HCT116 (cell line): ENCODE results near the gene SPAG5. TPM values are rescaled to one million over a fixed set of nuclear protein-coding genes. Genes with fewer than 3 reads are reported as not detected.
A peak's percentile ranks its signal among the peaks of the same experiment; 100 is the strongest.

Experiments used
- ATAC-seq: fragments of 200-7000 bp; cut with Tn5 transposase; 2 replicates; pipeline ENCODE4 v1.9.1; 2020; ENCODE audit warnings: mild to moderate bottlenecking, moderate library complexity
- BruUV-seq: library from RNA; stranded (reverse); fragments of 400-500 nt; replicated peaks from 2 replicates; lab custom pipeline; 2021; lab: Mats Ljungman, UMichigan
- CTCF ChIA-PET: fragments of 300-600 bp; sonication (Branson Sonifier 250); formaldehyde crosslinking; loops from one replicate; lab custom pipeline; 2021; ENCODE audit warnings: antibody characterized with exemption; lab: Charles Lee
- POLR2A ChIA-PET: fragments of 300-600, 350-600 bp; sonication (Branson Sonifier 250); formaldehyde crosslinking; loops from one replicate; lab custom pipeline; 2021; ENCODE audit warnings: antibody characterized with exemption; lab: Charles Lee
- RAD21 ChIA-PET, 2 experiments: fragments of 300-600 bp; sonication (Branson Sonifier 250); formaldehyde crosslinking; loops; one replicate each; lab custom pipeline; 2023; ENCODE audit warnings: low total read pairs in 2 of 2; ENCODE audit not compliant: uncharacterized antibody in 2 of 2, unreplicated experiment in 2 of 2, low non-redundant PET in 1 of 2; lab: Charles Lee
- DNase-seq: peaks from one replicate; pipeline ENCODE4 v3.0.0-alpha.2; 2010; ENCODE audit warnings: low read depth, low spot score
- H2AFZ ChIP-seq: fragments of 200-600 bp; shearing (Covaris generic), sonication (generic); 2 replicates; pipeline ENCODE4 v1.6.1; 2017; ENCODE audit warnings: low read depth, mixed run types, mixed read lengths, antibody characterized with exemption, low read length; ENCODE audit not compliant: poor library complexity, severe bottlenecking
- H3K27ac ChIP-seq: 2 replicates; pipeline ENCODE4 v1.5.1; 2012; ENCODE audit warnings: low read depth, low read length
- H3K27me3 ChIP-seq: fragments of 200-600 bp; sonication (generic); 2 replicates; pipeline ENCODE4 v1.6.1; 2016; ENCODE audit warnings: mixed run types, low read length, mixed read lengths; ENCODE audit not compliant: insufficient read depth
- H3K36me3 ChIP-seq, 2 experiments: fragments of 200-500 bp in 1 of 2; fragments of 200-600 bp in 1 of 2; sonication (Bioruptor generic) in 1 of 2; sonication (generic) in 1 of 2; 2 replicates each; pipeline versions ENCODE4 v1.5.1 to v1.6.1; 2014 to 2016; ENCODE audit warnings: low read length in 2 of 2, inconsistent platforms in 1 of 2, mixed read lengths in 1 of 2, mixed run types in 1 of 2; ENCODE audit not compliant: insufficient read depth in 2 of 2, control insufficient read depth in 1 of 2
- H3K4me1 ChIP-seq, 2 experiments: fragments of 200-600 bp in 1 of 2; sonication (generic) in 1 of 2; 2 replicates each; pipeline versions ENCODE4 v1.5.1 to v1.6.1; 2012 to 2017; ENCODE audit warnings: low read length in 2 of 2, inconsistent platforms in 1 of 2, mild to moderate bottlenecking in 1 of 2, mixed read lengths in 1 of 2, mixed run types in 1 of 2, moderate library complexity in 1 of 2; ENCODE audit not compliant: insufficient read depth in 2 of 2, control insufficient read depth in 1 of 2
- H3K4me2 ChIP-seq: fragments of 200-600 bp; sonication (generic); 2 replicates; pipeline ENCODE4 v1.6.1; 2017; ENCODE audit warnings: mixed run types, low read length, mixed read lengths
- H3K4me3 ChIP-seq, 2 experiments: fragments of 200-600 bp in 1 of 2; sonication (generic) in 1 of 2; replicated peaks in 1 of 2; 2 replicates each; pipeline ENCODE4 v1.5.1; 2011 to 2016; ENCODE audit warnings: low read length in 2 of 2, control low read depth in 1 of 2, low read depth in 1 of 2, mild to moderate bottlenecking in 1 of 2, mixed read lengths in 1 of 2, mixed run types in 1 of 2
- H3K79me2 ChIP-seq: fragments of 200-600 bp; sonication (generic); 2 replicates; pipeline ENCODE4 v1.6.1; 2017; ENCODE audit warnings: mild to moderate bottlenecking, mixed run types, low read length, moderate library complexity, mixed read lengths; ENCODE audit not compliant: insufficient read depth
- H3K9ac ChIP-seq: fragments of 200-600 bp; sonication (generic); 2 replicates; pipeline ENCODE4 v1.6.1; 2016; ENCODE audit warnings: low read length, mixed read lengths
- H3K9me2 ChIP-seq: fragments of 200-600 bp; sonication (generic), shearing (Covaris generic); 2 replicates; pipeline ENCODE4 v1.6.1; 2017; ENCODE audit warnings: mixed run types, mild to moderate bottlenecking, moderate library complexity; ENCODE audit not compliant: insufficient read depth
- H3K9me3 ChIP-seq, 2 experiments: fragments of 200-500 bp in 1 of 2; fragments of 200-600 bp in 1 of 2; sonication (Bioruptor generic) in 1 of 2; sonication (generic) in 1 of 2; 2 replicates each; pipeline ENCODE4 v1.6.1; 2014 to 2017; ENCODE audit warnings: low read length in 2 of 2, mixed read lengths in 2 of 2, inconsistent platforms in 1 of 2, low read depth in 1 of 2, mild to moderate bottlenecking in 1 of 2, mixed run types in 1 of 2, moderate library complexity in 1 of 2; ENCODE audit not compliant: control insufficient read depth in 1 of 2, insufficient read depth in 1 of 2
- H4K20me1 ChIP-seq: fragments of 200-600 bp; sonication (generic), shearing (Covaris generic); 2 replicates; pipeline ENCODE4 v1.6.1; 2017; ENCODE audit warnings: mixed run types, mild to moderate bottlenecking, moderate library complexity; ENCODE audit not compliant: insufficient read depth
- CBX3 ChIP-seq: IDR thresholded peaks from 2 replicates; pipeline ENCODE4 v1.6.1; 2012; ENCODE audit warnings: low read depth
- CEBPB ChIP-seq: IDR thresholded peaks from 2 replicates; pipeline ENCODE4 v1.6.1; 2012; ENCODE audit warnings: low read depth
- ELF1 ChIP-seq: IDR thresholded peaks from 2 replicates; pipeline ENCODE4 v1.6.1; 2012; ENCODE audit warnings: low read depth, borderline replicate concordance
- EZH2 ChIP-seq: fragments of 200-600 bp; sonication (generic); IDR thresholded peaks from 2 replicates; pipeline ENCODE4 v1.6.1; 2017; ENCODE audit warnings: antibody characterized with exemption, mixed run types
- EZH2phosphoT487 ChIP-seq: fragments of 200-600 bp; IDR thresholded peaks from 2 replicates; pipeline ENCODE4 v1.6.1; 2018; ENCODE audit warnings: antibody characterized with exemption, borderline replicate concordance
- FOSL1 ChIP-seq: IDR thresholded peaks from 2 replicates; pipeline ENCODE4 v1.6.1; 2012; ENCODE audit warnings: low read depth
- POLR2AphosphoS5 ChIP-seq: IDR thresholded peaks from 2 replicates; pipeline ENCODE4 v1.6.1; 2011; ENCODE audit warnings: mild to moderate bottlenecking, low read depth, low read length, moderate library complexity
- SP1 ChIP-seq: IDR thresholded peaks from 2 replicates; pipeline ENCODE4 v1.6.1; 2012; ENCODE audit warnings: low read depth
- SRF ChIP-seq: IDR thresholded peaks from 2 replicates; pipeline ENCODE4 v1.6.1; 2012; ENCODE audit warnings: low read depth
- TCF7L2 ChIP-seq: IDR thresholded peaks from 2 replicates; pipeline ENCODE4 v1.7.0; 2011; ENCODE audit warnings: borderline replicate concordance, inconsistent platforms; ENCODE audit not compliant: insufficient read depth, insufficient read length; ENCODE audit errors: extremely low read depth
- ZFX ChIP-seq: fragments of 450-650 bp; IDR thresholded peaks from 2 replicates; pipeline ENCODE4 v1.6.1; 2017
- intact Hi-C: fragments of 100-400 bp; cut with micrococcal nuclease; formaldehyde crosslinking; loops from 2 replicates; pipeline ENCODE4 v1.10.0; 2022
- total RNA-seq: library from RNA; stranded (reverse); gene quantifications from one replicate; pipeline ENCODE4 v1.2.1, GENCODE V29; 2021; ENCODE audit not compliant: unreplicated experiment
- TF ChIP-seq, protein P1 (sequence below): IDR thresholded peaks from 2 replicates; pipeline ENCODE4 v1.6.1; 2012
- TF ChIP-seq, protein P2 (sequence below), 3 experiments: fragments of 200-600 bp in 1 of 3; sonication (generic) in 1 of 3; IDR thresholded peaks in 2 of 3; conservative IDR thresholded peaks in 1 of 3; 2 replicates each; pipeline ENCODE4 v1.5.1; 2012 to 2017; ENCODE audit warnings: low read depth in 2 of 3, low read length in 2 of 3, antibody characterized with exemption in 1 of 3, borderline replicate concordance in 1 of 3, control low read depth in 1 of 3, mild to moderate bottlenecking in 1 of 3, mixed read lengths in 1 of 3, mixed run types in 1 of 3, moderate library complexity in 1 of 3; ENCODE audit not compliant: insufficient read depth in 1 of 3

SPAG5 gene
- total RNA-seq, 1 experiment from 2014 or later: 94.9 TPM

DNA sequence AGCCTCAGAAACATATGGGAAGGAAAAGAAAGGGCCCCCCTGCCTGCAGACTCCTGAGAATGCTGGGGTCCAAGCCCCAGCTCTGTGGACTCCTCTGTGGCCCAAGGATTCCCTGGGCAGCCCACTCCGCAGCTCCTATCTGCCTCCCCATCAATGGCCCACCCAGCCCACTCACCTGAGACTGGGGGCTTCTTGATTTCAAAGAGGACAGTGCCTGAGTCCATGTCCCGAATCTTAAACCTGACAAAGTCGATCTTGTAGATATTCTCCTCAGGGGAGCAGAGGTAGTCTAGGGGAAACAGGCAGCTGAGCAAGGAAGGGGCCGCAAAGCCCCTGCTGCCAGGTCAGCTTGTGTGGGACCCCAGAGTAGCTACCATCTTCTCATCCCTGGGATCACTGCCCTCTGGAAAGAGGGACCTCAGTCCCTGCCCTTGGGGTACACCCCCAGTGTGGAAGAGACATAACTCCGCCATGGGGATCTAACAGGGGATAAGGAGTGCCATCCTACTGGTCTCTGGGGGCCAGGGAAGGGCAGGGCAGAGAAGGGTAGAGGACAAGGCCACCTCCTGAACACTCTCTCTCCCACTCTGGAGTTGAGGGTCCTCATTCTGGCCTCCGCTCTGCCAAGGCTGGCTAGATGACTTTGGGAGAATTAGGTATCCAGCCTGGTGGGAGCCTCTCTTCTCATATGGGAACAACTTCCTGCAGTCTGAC is 50.3 kb downstream of the SPAG5 start:
- H3K9me3 ChIP-seq: no peaks in the 10 kb centered on the region
- DNase-seq (no peak), ATAC-seq (no peak)
- TF ChIP-seq POLR2AphosphoS5 (no peak), CBX3 (no peak), FOSL1 (no peak), ELF1 (no peak), EZH2 (no peak), SRF (no peak)
- H3K4me1 ChIP-seq: peaks cover 2 to 24% of the 10 kb centered on the region in 2 experiments; a peak in 3 of 4 replicates
- H4K20me1 ChIP-seq: no peaks in the 10 kb centered on the region
- RAD21 ChIA-PET: no interaction called here
- peaks cover 4 to 6% of the 10 kb centered on the region in 2 experiments; a peak in 3 of 4 replicates for H3K36me3 ChIP-seq
- POLR2A ChIA-PET: no interaction called here
- no peak overlapping the region for H3K27ac ChIP-seq
- no peak overlapping the region for H3K4me3 ChIP-seq
- CTCF ChIA-PET: interaction anchor here (1.6 kb wide), 1 partner anchor 13 kb away, joined by 3 read pairs; no protein-coding TSS in a partner anchor
- intact Hi-C loops: loop anchor here (2.0 kb wide), 1 partner anchor 54 kb away; no protein-coding TSS in a partner anchor
- BruUV-seq: no TSS peak
- H3K9ac ChIP-seq: no peak overlapping the region
- H3K9me2 ChIP-seq: no peaks in the 10 kb centered on the region
- H3K79me2 ChIP-seq: peaks cover 16% of the 10 kb centered on the region; the same call in 1 of the 2 replicates
- H2AFZ ChIP-seq: no peak overlapping the region
- H3K4me2 ChIP-seq: no peak overlapping the region
- H3K27me3 ChIP-seq: no peaks in the 10 kb centered on the region

DNA sequence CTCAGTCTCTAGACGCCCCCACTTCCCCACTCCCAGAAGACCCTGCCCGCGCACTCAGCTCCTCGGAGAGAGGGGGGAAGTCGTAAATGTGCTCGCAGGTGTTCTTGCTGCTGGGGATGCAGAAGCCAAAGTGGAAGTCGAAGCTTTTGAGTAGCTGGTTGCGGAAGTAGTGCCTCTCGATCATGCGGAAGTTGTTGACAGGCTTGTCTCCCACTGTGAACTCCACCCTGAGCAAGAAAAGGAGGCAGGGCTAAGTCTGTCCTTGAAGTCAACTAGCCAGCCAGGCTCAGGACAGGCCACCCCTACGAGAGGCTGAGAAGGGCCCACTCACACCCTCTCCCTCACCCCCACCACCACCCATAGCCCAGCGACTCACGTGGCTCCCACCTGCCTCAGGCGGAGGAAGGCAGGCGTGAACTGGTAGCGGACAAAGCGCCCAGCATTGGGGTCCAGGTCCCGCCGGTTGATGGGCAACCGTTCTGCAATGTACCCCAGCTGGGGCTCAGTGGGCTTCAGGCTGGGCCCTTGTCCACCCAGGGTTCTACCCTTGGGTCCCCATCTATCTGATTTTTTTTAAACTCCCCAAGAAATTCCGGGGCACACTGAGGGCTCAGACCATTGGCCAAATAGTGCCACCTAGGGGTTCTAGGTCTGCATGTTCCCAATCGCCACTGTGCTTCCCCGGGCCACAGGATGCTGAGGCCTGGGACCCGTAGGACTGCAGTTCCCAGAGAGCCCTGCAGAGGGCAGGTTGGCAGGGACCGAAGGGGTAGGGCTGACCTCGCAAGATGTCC is 51.0 kb downstream of the SPAG5 start:
- no peaks in the 10 kb centered on the region for H3K9me3 ChIP-seq
- POLR2A ChIA-PET: no interaction called here
- peaks cover 2 to 23% of the 10 kb centered on the region in 2 experiments; a peak in 3 of 4 replicates for H3K4me1 ChIP-seq
- H3K36me3 ChIP-seq: peaks cover 0 to 4% of the 10 kb centered on the region in 2 experiments; a peak in 2 of 4 replicates
- ATAC-seq (peak; percentile 83), DNase-seq (peak; percentile 68)
- BruUV-seq: no TSS peak
- no peak overlapping the region for H3K4me2 ChIP-seq
- CTCF ChIA-PET: interaction anchor here (1.6 kb wide), 1 partner anchor 12 kb away, joined by 3 read pairs; no protein-coding TSS in a partner anchor
- intact Hi-C loops: loop anchor here (2.0 kb wide), 1 partner anchor 53 kb away; no protein-coding TSS in a partner anchor
- peaks cover 16% of the 10 kb centered on the region; the same call in 1 of the 2 replicates for H3K79me2 ChIP-seq
- H3K9me2 ChIP-seq: no peaks in the 10 kb centered on the region
- RAD21 ChIA-PET: no interaction called here
- H2AFZ ChIP-seq: no peak overlapping the region
- no peaks in the 10 kb centered on the region for H4K20me1 ChIP-seq
- H3K27me3 ChIP-seq: no peaks in the 10 kb centered on the region
- H3K9ac ChIP-seq: no peak overlapping the region
- no peak overlapping the region for H3K27ac ChIP-seq
- H3K4me3 ChIP-seq: no peak overlapping the region
- TF ChIP-seq, protein P1, sequence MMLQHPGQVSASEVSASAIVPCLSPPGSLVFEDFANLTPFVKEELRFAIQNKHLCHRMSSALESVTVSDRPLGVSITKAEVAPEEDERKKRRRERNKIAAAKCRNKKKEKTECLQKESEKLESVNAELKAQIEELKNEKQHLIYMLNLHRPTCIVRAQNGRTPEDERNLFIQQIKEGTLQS: no peak
- no peak for TF ChIP-seq CEBPB
- TF ChIP-seq, protein P2, sequence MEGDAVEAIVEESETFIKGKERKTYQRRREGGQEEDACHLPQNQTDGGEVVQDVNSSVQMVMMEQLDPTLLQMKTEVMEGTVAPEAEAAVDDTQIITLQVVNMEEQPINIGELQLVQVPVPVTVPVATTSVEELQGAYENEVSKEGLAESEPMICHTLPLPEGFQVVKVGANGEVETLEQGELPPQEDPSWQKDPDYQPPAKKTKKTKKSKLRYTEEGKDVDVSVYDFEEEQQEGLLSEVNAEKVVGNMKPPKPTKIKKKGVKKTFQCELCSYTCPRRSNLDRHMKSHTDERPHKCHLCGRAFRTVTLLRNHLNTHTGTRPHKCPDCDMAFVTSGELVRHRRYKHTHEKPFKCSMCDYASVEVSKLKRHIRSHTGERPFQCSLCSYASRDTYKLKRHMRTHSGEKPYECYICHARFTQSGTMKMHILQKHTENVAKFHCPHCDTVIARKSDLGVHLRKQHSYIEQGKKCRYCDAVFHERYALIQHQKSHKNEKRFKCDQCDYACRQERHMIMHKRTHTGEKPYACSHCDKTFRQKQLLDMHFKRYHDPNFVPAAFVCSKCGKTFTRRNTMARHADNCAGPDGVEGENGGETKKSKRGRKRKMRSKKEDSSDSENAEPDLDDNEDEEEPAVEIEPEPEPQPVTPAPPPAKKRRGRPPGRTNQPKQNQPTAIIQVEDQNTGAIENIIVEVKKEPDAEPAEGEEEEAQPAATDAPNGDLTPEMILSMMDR (IDR thresholded peaks at IDR 0.05 in 2 of 3, conservative IDR thresholded peaks at IDR 0.05 in 1 of 3; ENCODE audit: borderline replicate concordance in 1 of 3, insufficient read depth in 1 of 3, low read depth in 2 of 3, low read length in 2 of 3): peak; percentile 97 to 99 (median 99)
- no peak for TF ChIP-seq ZFX
- no peak for TF ChIP-seq CBX3
- no peak for TF ChIP-seq TCF7L2
- no peak for TF ChIP-seq EZH2phosphoT487
- no peak for TF ChIP-seq POLR2AphosphoS5
- TF ChIP-seq EZH2: no peak
- TF ChIP-seq SP1: no peak
- no peak for TF ChIP-seq SRF
